Activated CD8-positive, alpha-beta T cell treated with anti-CD3 and anti-CD28 coated beads, Interleukin-2, amount 10 ng/mL, durations not matched to agents 7 days and 5 days (primary cell): ENCODE measurements around the gene PHLPP1. TPM values are rescaled to one million over a fixed set of nuclear protein-coding genes. Genes with fewer than 3 reads are reported as not detected.
A peak's percentile ranks its signal among the peaks of the same experiment; 100 is the strongest.

Experiments used
- ATAC-seq: fragments of 150-1000 bp; cut with Tn5 transposase; one replicate; pipeline ENCODE4 v1.10.0; 2021; ENCODE audit warnings: moderate library complexity
- CTCF ChIA-PET: fragments of 350-600 bp; sonication (Branson Sonifier 250); formaldehyde crosslinking; loops from one replicate; lab custom pipeline; 2021; ENCODE audit warnings: antibody characterized with exemption; lab: Charles Lee
- POLR2A ChIA-PET: fragments of 350-600 bp; sonication (Branson Sonifier 250); formaldehyde crosslinking; loops from one replicate; lab custom pipeline; 2021; ENCODE audit warnings: antibody characterized with exemption; lab: Charles Lee
- DNase-seq: peaks from one replicate; pipeline ENCODE4 v3.0.0-alpha.2; 2020
- H3K27ac Mint-ChIP-seq: one replicate; pipeline ENCODE4 v1.8.0; 2021; ENCODE audit warnings: mild to moderate bottlenecking, mixed read lengths
- H3K27me3 Mint-ChIP-seq: one replicate; pipeline ENCODE4 v1.8.0; 2021; ENCODE audit warnings: low read depth, mixed read lengths
- H3K36me3 Mint-ChIP-seq: one replicate; pipeline ENCODE4 v1.8.0; 2021; ENCODE audit warnings: low read depth, mixed read lengths
- H3K4me1 Mint-ChIP-seq: one replicate; pipeline ENCODE4 v1.8.0; 2021; ENCODE audit warnings: low read depth, mixed read lengths
- H3K4me3 Mint-ChIP-seq: one replicate; pipeline ENCODE4 v1.8.0; 2021; ENCODE audit warnings: mild to moderate bottlenecking, mixed read lengths
- H3K9me3 Mint-ChIP-seq: one replicate; pipeline ENCODE4 v1.8.0; 2022; ENCODE audit warnings: mixed read lengths; ENCODE audit not compliant: insufficient read depth
- total RNA-seq, 2 experiments: library from RNA; stranded (reverse); gene quantifications; one replicate each; pipeline ENCODE4 v1.2.3, GENCODE V29; 2021

PHLPP1 gene
- total RNA-seq, 2 experiments from 2014 or later: 2.9 to 3.5 TPM

- Mint-ChIP-seq H3K27me3 (no peaks in the 10 kb centered on the region), H3K4me1 (peaks cover 21% of the 10 kb centered on the region), H3K27ac (no peak overlapping the region), H3K4me3 (no peak overlapping the region), H3K36me3 (no peaks in the 10 kb centered on the region), H3K9me3 (no peaks in the 10 kb centered on the region)
- no peak for ATAC-seq
- ChIA-PET CTCF (no interaction called here), POLR2A (no interaction called here)
- no peak for DNase-seq
Observed at GRCh38 chr18:62781262-62781661, 65.9 kb downstream of the PHLPP1 start.

GRCh38 chr18:62781893-62782292 is 66.6 kb downstream of the PHLPP1 start:
- POLR2A ChIA-PET: no interaction called here
- H3K4me1 Mint-ChIP-seq: peaks cover 21% of the 10 kb centered on the region

GRCh38 chr18:62784338-62784965 is 69.1 kb downstream of the PHLPP1 start:
- Mint-ChIP-seq H3K4me1 (peaks cover 36% of the 10 kb centered on the region), H3K36me3 (no peaks in the 10 kb centered on the region), H3K27ac (no peak overlapping the region), H3K27me3 (no peaks in the 10 kb centered on the region), H3K4me3 (peak overlapping the region; percentile 2), H3K9me3 (no peaks in the 10 kb centered on the region)
- CTCF ChIA-PET: interaction anchor here (1.1 to 1.3 kb wide), 2 partner anchors 13 to 69 kb away, joined by 3 read pairs; partner anchors contain the start of gene PHLPP1
- DNase-seq (no peak), ATAC-seq (peak; percentile 68)
- POLR2A ChIA-PET: interaction anchor here (1.2 kb wide), 1 partner anchor 69 kb away, joined by 3 read pairs; the partner anchor contains the start of gene PHLPP1

More at GRCh38 chr18:62781893-62782292, 66.6 kb downstream of the PHLPP1 start:
- CTCF ChIA-PET: interaction anchor here (1.4 kb wide), 1 partner anchor 12 kb away, joined by 3 read pairs; no protein-coding TSS in a partner anchor
- Mint-ChIP-seq H3K9me3 (no peaks in the 10 kb centered on the region), H3K36me3 (no peaks in the 10 kb centered on the region), H3K4me3 (no peak overlapping the region), H3K27me3 (no peaks in the 10 kb centered on the region), H3K27ac (no peak overlapping the region)
- ATAC-seq (no peak), DNase-seq (no peak)

- ChIA-PET POLR2A (no interaction called here), CTCF (interaction anchor here (1.1 kb wide), 1 partner anchor 70 kb away, joined by 3 read pairs; the partner anchor contains the start of gene PHLPP1)
- Mint-ChIP-seq H3K36me3 (no peaks in the 10 kb centered on the region), H3K4me1 (peaks cover 38% of the 10 kb centered on the region), H3K27me3 (no peaks in the 10 kb centered on the region), H3K27ac (no peak overlapping the region), H3K9me3 (no peaks in the 10 kb centered on the region), H3K4me3 (no peak overlapping the region)
- peak; percentile 18 for ATAC-seq
- DNase-seq: no peak
Observed at GRCh38 chr18:62784966-62785413, 69.6 kb downstream of the PHLPP1 start.

GRCh38 chr18:62786689-62787088 is 71.3 kb downstream of the PHLPP1 start:
- Mint-ChIP-seq H3K4me3 (no peak overlapping the region), H3K36me3 (no peaks in the 10 kb centered on the region), H3K9me3 (no peaks in the 10 kb centered on the region), H3K27me3 (no peaks in the 10 kb centered on the region), H3K27ac (no peak overlapping the region), H3K4me1 (peaks cover 42% of the 10 kb centered on the region)
- CTCF ChIA-PET: interaction anchor here (1.2 kb wide), 1 partner anchor 72 kb away, joined by 4 read pairs; the partner anchor contains the start of gene PHLPP1
- POLR2A ChIA-PET: interaction anchor here (0.5 kb wide), 1 partner anchor 109 kb away, joined by 3 read pairs; no protein-coding TSS in a partner anchor
- no peak for DNase-seq
- no peak for ATAC-seq

GRCh38 chr18:62788111-62788510 is 72.8 kb downstream of the PHLPP1 start:
- H3K27ac Mint-ChIP-seq: no peak overlapping the region
- ATAC-seq: no peak
- no peaks in the 10 kb centered on the region for H3K9me3 Mint-ChIP-seq
- no peak for DNase-seq
- ChIA-PET CTCF (no interaction called here), POLR2A (no interaction called here)
- no peaks in the 10 kb centered on the region for H3K27me3 Mint-ChIP-seq
- H3K4me3 Mint-ChIP-seq: no peak overlapping the region
- no peaks in the 10 kb centered on the region for H3K36me3 Mint-ChIP-seq
- peaks cover 42% of the 10 kb centered on the region for H3K4me1 Mint-ChIP-seq

GRCh38 chr18:62788876-62789275 is 73.5 kb downstream of the PHLPP1 start:
- Mint-ChIP-seq H3K4me1 (peaks cover 40% of the 10 kb centered on the region), H3K4me3 (no peak overlapping the region), H3K27ac (no peak overlapping the region), H3K27me3 (no peaks in the 10 kb centered on the region), H3K36me3 (no peaks in the 10 kb centered on the region), H3K9me3 (no peaks in the 10 kb centered on the region)
- ChIA-PET CTCF (no interaction called here), POLR2A (interaction anchor here (0.5 kb wide), 1 partner anchor 14 kb away, joined by 4 read pairs; no protein-coding TSS in a partner anchor)
- DNase-seq: no peak
- peak; percentile 21 for ATAC-seq

- no peaks in the 10 kb centered on the region for H3K27me3 Mint-ChIP-seq
- CTCF ChIA-PET: no interaction called here
- H3K9me3 Mint-ChIP-seq: no peaks in the 10 kb centered on the region
- ATAC-seq (no peak), DNase-seq (no peak)
- H3K36me3 Mint-ChIP-seq: no peaks in the 10 kb centered on the region
- H3K27ac Mint-ChIP-seq: no peak overlapping the region
- POLR2A ChIA-PET: no interaction called here
- no peak overlapping the region for H3K4me3 Mint-ChIP-seq
- H3K4me1 Mint-ChIP-seq: peaks cover 27% of the 10 kb centered on the region
Observed at GRCh38 chr18:62790871-62791772, 75.8 kb downstream of the PHLPP1 start.

- DNase-seq (no peak), ATAC-seq (no peak)
- ChIA-PET POLR2A (no interaction called here), CTCF (no interaction called here)
- Mint-ChIP-seq H3K36me3 (no peaks in the 10 kb centered on the region), H3K4me1 (peaks cover 27% of the 10 kb centered on the region), H3K27ac (no peak overlapping the region), H3K4me3 (no peak overlapping the region), H3K9me3 (no peaks in the 10 kb centered on the region), H3K27me3 (no peaks in the 10 kb centered on the region)
Observed at GRCh38 chr18:62792016-62792415, 76.7 kb downstream of the PHLPP1 start.

GRCh38 chr18:62795813-62796212 is 80.5 kb downstream of the PHLPP1 start:
- Mint-ChIP-seq H3K4me3 (no peak overlapping the region), H3K36me3 (no peaks in the 10 kb centered on the region), H3K27ac (no peak overlapping the region), H3K27me3 (no peaks in the 10 kb centered on the region), H3K9me3 (no peaks in the 10 kb centered on the region), H3K4me1 (peaks cover 10% of the 10 kb centered on the region)
- no peak for ATAC-seq
- no peak for DNase-seq
- CTCF ChIA-PET: no interaction called here
- POLR2A ChIA-PET: no interaction called here

GRCh38 chr18:62796216-62796621 is 80.9 kb downstream of the PHLPP1 start:
- Mint-ChIP-seq H3K27me3 (no peaks in the 10 kb centered on the region), H3K9me3 (no peaks in the 10 kb centered on the region), H3K36me3 (no peaks in the 10 kb centered on the region), H3K4me3 (no peak overlapping the region), H3K27ac (no peak overlapping the region), H3K4me1 (peaks cover 10% of the 10 kb centered on the region)
- CTCF ChIA-PET: no interaction called here
- DNase-seq (no peak), ATAC-seq (no peak)
- POLR2A ChIA-PET: no interaction called here

- no peaks in the 10 kb centered on the region for H3K27me3 Mint-ChIP-seq
- DNase-seq (no peak), ATAC-seq (no peak)
- no peaks in the 10 kb centered on the region for H3K36me3 Mint-ChIP-seq
- ChIA-PET CTCF (no interaction called here), POLR2A (no interaction called here)
- no peak overlapping the region for H3K4me3 Mint-ChIP-seq
- no peak overlapping the region for H3K27ac Mint-ChIP-seq
- peaks cover 6% of the 10 kb centered on the region for H3K4me1 Mint-ChIP-seq
- no peaks in the 10 kb centered on the region for H3K9me3 Mint-ChIP-seq
Observed at GRCh38 chr18:62797329-62797728, 82.0 kb downstream of the PHLPP1 start.
